ENCODE measurements around the gene SPATA32.

SPATA32 gene

GRCh38 chr17:45273551-45273957 is 11.7 kb upstream of the SPATA32 start:
- TF ChIP-seq CTCF (IDR thresholded peaks at IDR 0.05; ENCODE audit: borderline replicate concordance, control extremely low read depth, extremely low read depth, insufficient read depth, missing control alignments): no peak
- in situ Hi-C loops (cut with MboI; ENCODE audit: low sequenced_read_pairs, unreplicated experiment): loop anchor here (10.0 kb wide), 1 partner anchor 111 kb away; no protein-coding TSS in a partner anchor
- DNase-seq (ENCODE audit: low spot score): no peak

- in situ Hi-C loops (cut with MboI; ENCODE audit: low sequenced_read_pairs, unreplicated experiment): loop anchor here (10.0 kb wide), 1 partner anchor 113 kb away; no protein-coding TSS in a partner anchor
- TF ChIP-seq CTCF (IDR thresholded peaks at IDR 0.05; ENCODE audit: borderline replicate concordance, control extremely low read depth, extremely low read depth, insufficient read depth, missing control alignments): no peak
- DNase-seq (ENCODE audit: low spot score): no peak
Measured at GRCh38 chr17:45271603-45272002, 9.7 kb upstream of the SPATA32 start.

- DNase-seq (ENCODE audit: low spot score): no peak
- TF ChIP-seq CTCF (IDR thresholded peaks at IDR 0.05; ENCODE audit: borderline replicate concordance, control extremely low read depth, extremely low read depth, insufficient read depth, missing control alignments): peak; percentile 56
- in situ Hi-C loops (cut with MboI; ENCODE audit: low sequenced_read_pairs, unreplicated experiment): loop anchor here (10.0 kb wide), 1 partner anchor 114 kb away; no protein-coding TSS in a partner anchor
Measured at GRCh38 chr17:45270828-45271418, 9.0 kb upstream of the SPATA32 start.

GRCh38 chr17:45269912-45270311 is 8.0 kb upstream of the SPATA32 start:
- DNase-seq (ENCODE audit: low spot score): no peak
- in situ Hi-C loops (cut with MboI; ENCODE audit: low sequenced_read_pairs, unreplicated experiment): loop anchor here (10.0 kb wide), 1 partner anchor 115 kb away; no protein-coding TSS in a partner anchor
- no peak for TF ChIP-seq CTCF (IDR thresholded peaks at IDR 0.05; ENCODE audit: borderline replicate concordance, control extremely low read depth, extremely low read depth, insufficient read depth, missing control alignments)

- in situ Hi-C loops (cut with MboI; ENCODE audit: low sequenced_read_pairs, unreplicated experiment): no loop called here
Measured at GRCh38 chr17:45267436-45268055, 5.7 kb upstream of the SPATA32 start.

GRCh38 chr17:45266372-45266926 is 4.6 kb upstream of the SPATA32 start:
- TF ChIP-seq CTCF (IDR thresholded peaks at IDR 0.05; ENCODE audit: borderline replicate concordance, control extremely low read depth, extremely low read depth, insufficient read depth, missing control alignments): no peak
- in situ Hi-C loops (cut with MboI; ENCODE audit: low sequenced_read_pairs, unreplicated experiment): no loop called here
- no peak for DNase-seq (ENCODE audit: low spot score)

More at GRCh38 chr17:45267436-45268055, 5.7 kb upstream of the SPATA32 start:
- no peak for DNase-seq (ENCODE audit: low spot score)
- no peak for TF ChIP-seq CTCF (IDR thresholded peaks at IDR 0.05; ENCODE audit: borderline replicate concordance, control extremely low read depth, extremely low read depth, insufficient read depth, missing control alignments)

All from GM13976 (cell line).